Fibroblast of lung (primary cell): ENCODE data around the gene EPS8.

Experiments
- CTCF ChIP-seq, 2 donors: IDR thresholded peaks in 1 of 2; conservative IDR thresholded peaks in 1 of 2; 1 replicate in 1 of 2; 2 replicates in 1 of 2; pipeline ENCODE4 v1.5.1; 2011 to 2012; ENCODE audit warnings: low read length in 2 of 2, control low read depth in 1 of 2, inconsistent platforms in 1 of 2, low read depth in 1 of 2, mild to moderate bottlenecking in 1 of 2
- EZH2 ChIP-seq: IDR thresholded peaks from 2 replicates; pipeline ENCODE4 v1.5.1; 2012; ENCODE audit warnings: low read length, control low read depth, mild to moderate bottlenecking; ENCODE audit errors: missing control alignments

DNA sequence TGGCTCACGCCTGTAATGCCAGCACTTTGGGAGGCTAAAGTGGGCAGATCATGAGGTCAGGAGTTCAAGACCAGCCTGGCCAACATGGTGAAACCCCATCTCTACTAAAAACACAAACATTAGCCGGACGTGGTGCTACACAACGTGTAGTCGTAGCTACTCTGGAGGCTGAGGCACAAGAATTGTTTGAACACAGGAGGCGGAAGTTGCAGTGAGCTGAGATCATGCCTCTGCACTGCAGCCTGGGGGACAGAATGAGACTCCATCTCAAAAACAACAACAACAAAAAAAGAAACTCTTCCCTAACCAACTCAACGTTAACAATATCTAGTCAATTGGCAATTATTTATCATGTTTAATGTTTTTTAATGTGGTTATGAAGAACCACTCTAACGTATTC lies 89.3 kb downstream of the EPS8 start:
- TF ChIP-seq EZH2 = no peak
- no peak for TF ChIP-seq CTCF (conservative IDR thresholded peaks at IDR 0.05 in 1 of 2, IDR thresholded peaks at IDR 0.05 in 1 of 2; ENCODE audit: low read depth in 1 of 2, low read length in 2 of 2)
